Pancreas (tissue), 10 donors: Measurements from ENCODE around the gene URI1. TPM values are rescaled to one million over a fixed set of nuclear protein-coding genes. Genes with fewer than 3 reads are reported as not detected.

Experiments
- ATAC-seq, 4 donors: fragments of 200-7000 bp; cut with Tn5 transposase; one replicate each; pipeline versions ENCODE4 v1.8.0 to v1.9.1; 2020; ENCODE audit warnings: mild to moderate bottlenecking in 4 of 4, moderate library complexity in 4 of 4
- DNase-seq, 6 donors: peaks; one replicate each; pipeline ENCODE4 v3.0.0-alpha.2; 2020
- FAIRE-seq: peaks from 2 replicates; lab custom pipeline; 2012; peaks lifted over from hg19 to GRCh38; lab: Jason Lieb, UNC
- H3K27ac ChIP-seq, 4 donors: fragments of 200-600 bp; sonication (generic); 1 replicate in 3 of 4; 2 replicates in 1 of 4; pipeline versions ENCODE4 v1.5.0 to v1.8.0; 2020
- H3K27me3 ChIP-seq, 4 donors: fragments of 200-600 bp; one replicate each; pipeline ENCODE4 v1.8.0; 2021
- H3K36me3 ChIP-seq, 3 donors: fragments of 200-600 bp; sonication (generic) in 1 of 3; one replicate each; pipeline versions ENCODE4 v1.5.0 to v1.8.0; 2020 to 2021
- H3K4me1 ChIP-seq, 3 donors: fragments of 200-600 bp; one replicate each; pipeline ENCODE4 v1.8.0; 2021
- H3K4me3 ChIP-seq, 4 donors: fragments of 200-600 bp; sonication (generic) in 2 of 4; one replicate each; pipeline versions ENCODE4 v1.5.0 to v1.8.0; 2020 to 2021
- H3K9me3 ChIP-seq, 4 donors: fragments of 200-600 bp; one replicate each; pipeline ENCODE4 v1.8.0; 2021
- WGBS, 2 donors: extraction: QIAGEN DNeasy Blood & Tissue Kit; methylation state at CpG; one replicate each; pipeline ENCODE4 v1.1.7; 2013; 5-methylcytosine and 5-hydroxymethylcytosine counted together
- intact Hi-C, 3 donors: fragments of 100-400 bp; cut with DNase I; formaldehyde crosslinking; loops; one replicate each; pipeline versions ENCODE4 v1.11.1 to v1.14.2; 2022
- polyA plus RNA-seq, 2 donors: library from polyadenylated mRNA; stranded (reverse); fragments of 200-250 nt; gene quantifications; one replicate each; pipeline ENCODE4 v1.2.3, GENCODE V29; 2013
- total RNA-seq, 6 donors: library from RNA; stranded (reverse); fragmentation: NEBNext Ultra II Directional in 4 of 6; extraction: Animal tissue kit (Norgen Biotek cat#: 25700) in 4 of 6; gene quantifications; one replicate each; pipeline versions ENCODE4 v1.2.1 to v1.2.4, GENCODE V29; 2021 to 2023
- TF ChIP-seq, protein P1 (sequence below), 4 donors: fragments of 200-600 bp; sonication (generic) in 3 of 4; IDR thresholded peaks; one replicate each; pipeline versions ENCODE4 v1.5.0 to v1.8.0; 2021; ENCODE audit warnings: antibody characterized with exemption in 4 of 4
- donor health status: healthy with polysubstance abuse.
- donor health status: DM: no; HTN: no; CAD: no; lungs with moderate emphysema.
- donor health status: DM: no; HTN: no; CAD: no.
- donor health status: control.
- donor health status: control.
- donor health status: Bipolar disorder and iron deficiency.
- donor health status: DM: yes; HTN: yes; CAD: no.
- donor health status: DM: no; HTN: no; CAD: no.
- donor health status: DM: no; HTN: no; CAD: no.
- donor health status: DM: yes; HTN: yes; CAD: no.

The URI1 gene
- total and polyA plus RNA-seq, 8 donors: 8.6 to 33.4 (median 25.0) TPM

DNA sequence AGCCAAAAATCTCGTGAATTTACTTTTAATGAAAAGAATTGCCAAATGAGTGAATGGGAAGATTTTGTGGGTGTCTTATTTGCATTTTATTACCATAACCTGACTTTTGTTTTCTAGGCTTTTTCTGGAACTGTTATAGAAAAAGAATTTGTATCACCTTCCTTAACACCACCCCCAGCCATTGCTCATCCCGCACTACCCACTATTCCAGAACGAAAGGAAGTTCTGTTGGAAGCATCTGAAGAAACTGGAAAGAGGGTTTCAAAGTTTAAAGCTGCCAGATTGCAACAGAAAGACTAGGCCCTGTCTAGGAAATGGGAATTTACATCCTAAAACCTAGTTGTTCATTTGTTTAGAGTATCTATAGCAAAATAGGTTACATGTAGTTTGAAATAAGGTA lies 72.7 kb downstream of the URI1 start:
- ATAC-seq: no peak
- Histone ChIP-seq H3K27ac (no peak overlapping the region), H3K27me3 (no peaks in the 10 kb centered on the region), H3K9me3 (no peaks in the 10 kb centered on the region), H3K4me3 (no peak overlapping the region), H3K36me3 (peaks cover 0 to 19% (median 6%) of the 10 kb centered on the region in 3 donors), H3K4me1 (no peaks in the 10 kb centered on the region)
- WGBS, 2 donors: 98 to 99% methylated on average over 3 of the region's 3 CpGs
- no peak for DNase-seq
- TF ChIP-seq, protein P1, sequence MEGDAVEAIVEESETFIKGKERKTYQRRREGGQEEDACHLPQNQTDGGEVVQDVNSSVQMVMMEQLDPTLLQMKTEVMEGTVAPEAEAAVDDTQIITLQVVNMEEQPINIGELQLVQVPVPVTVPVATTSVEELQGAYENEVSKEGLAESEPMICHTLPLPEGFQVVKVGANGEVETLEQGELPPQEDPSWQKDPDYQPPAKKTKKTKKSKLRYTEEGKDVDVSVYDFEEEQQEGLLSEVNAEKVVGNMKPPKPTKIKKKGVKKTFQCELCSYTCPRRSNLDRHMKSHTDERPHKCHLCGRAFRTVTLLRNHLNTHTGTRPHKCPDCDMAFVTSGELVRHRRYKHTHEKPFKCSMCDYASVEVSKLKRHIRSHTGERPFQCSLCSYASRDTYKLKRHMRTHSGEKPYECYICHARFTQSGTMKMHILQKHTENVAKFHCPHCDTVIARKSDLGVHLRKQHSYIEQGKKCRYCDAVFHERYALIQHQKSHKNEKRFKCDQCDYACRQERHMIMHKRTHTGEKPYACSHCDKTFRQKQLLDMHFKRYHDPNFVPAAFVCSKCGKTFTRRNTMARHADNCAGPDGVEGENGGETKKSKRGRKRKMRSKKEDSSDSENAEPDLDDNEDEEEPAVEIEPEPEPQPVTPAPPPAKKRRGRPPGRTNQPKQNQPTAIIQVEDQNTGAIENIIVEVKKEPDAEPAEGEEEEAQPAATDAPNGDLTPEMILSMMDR (IDR thresholded peaks at IDR 0.05): no peak
- no peak for FAIRE-seq
- intact Hi-C loops: no loop called here

GRCh38 chr19:30017172-30017571 lies 75.1 kb downstream of the URI1 start:
- peaks cover 0 to 6% (median 6%) of the 10 kb centered on the region in 3 donors for H3K36me3 ChIP-seq
- no peak overlapping the region for H3K27ac ChIP-seq
- H3K27me3 ChIP-seq: no peaks in the 10 kb centered on the region
- H3K4me3 ChIP-seq: no peak overlapping the region
- no peak for FAIRE-seq
- H3K4me1 ChIP-seq: no peaks in the 10 kb centered on the region
- no peak for ATAC-seq
- TF ChIP-seq, protein P1 (IDR thresholded peaks at IDR 0.05): no peak
- no peaks in the 10 kb centered on the region for H3K9me3 ChIP-seq
- DNase-seq: no peak
- intact Hi-C loops: no loop called here

DNA sequence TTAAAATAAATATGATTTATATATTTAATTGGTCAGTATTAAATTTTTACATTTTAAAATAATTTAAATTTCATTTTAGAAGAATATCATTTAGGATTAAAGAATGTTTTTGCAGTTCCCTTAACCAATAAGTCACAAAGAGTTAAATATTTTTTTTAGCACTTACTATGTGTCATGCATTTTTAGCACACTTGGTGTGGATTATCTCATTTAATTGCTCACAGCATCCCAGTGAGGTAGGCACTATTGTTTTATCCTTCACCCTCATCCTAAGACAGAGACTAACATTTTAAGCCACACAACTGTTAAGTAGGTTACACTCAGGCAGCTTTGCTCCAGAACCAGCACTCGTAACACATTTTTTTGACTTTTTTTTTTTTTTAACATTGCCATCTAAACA lies 78.2 kb downstream of the URI1 start:
- Histone ChIP-seq H3K4me1 (no peaks in the 10 kb centered on the region), H3K27me3 (no peaks in the 10 kb centered on the region), H3K27ac (no peak overlapping the region), H3K9me3 (no peaks in the 10 kb centered on the region), H3K4me3 (no peak overlapping the region), H3K36me3 (peaks cover 0 to 5% (median 4%) of the 10 kb centered on the region in 3 donors)
- WGBS, 2 donors: 97 to 99% methylated on average over 1 of the region's 1 CpG
- intact Hi-C loops: no loop called here
- no peak for DNase-seq
- TF ChIP-seq, protein P1 (IDR thresholded peaks at IDR 0.05): no peak
- no peak for FAIRE-seq
- ATAC-seq: no peak

GRCh38 chr19:30022659-30023058 lies 80.6 kb downstream of the URI1 start:
- Histone ChIP-seq H3K27me3 (no peaks in the 10 kb centered on the region), H3K4me1 (no peaks in the 10 kb centered on the region), H3K4me3 (no peak overlapping the region), H3K27ac (no peak overlapping the region), H3K36me3 (no peaks in the 10 kb centered on the region), H3K9me3 (no peaks in the 10 kb centered on the region)
- DNase-seq: no peak
- WGBS, 2 donors: 98 to 100% methylated on average over 1 of the region's 1 CpG
- TF ChIP-seq, protein P1 (IDR thresholded peaks at IDR 0.05): no peak
- intact Hi-C loops: no loop called here
- ATAC-seq: no peak
- peak; percentile 74 for FAIRE-seq

DNA sequence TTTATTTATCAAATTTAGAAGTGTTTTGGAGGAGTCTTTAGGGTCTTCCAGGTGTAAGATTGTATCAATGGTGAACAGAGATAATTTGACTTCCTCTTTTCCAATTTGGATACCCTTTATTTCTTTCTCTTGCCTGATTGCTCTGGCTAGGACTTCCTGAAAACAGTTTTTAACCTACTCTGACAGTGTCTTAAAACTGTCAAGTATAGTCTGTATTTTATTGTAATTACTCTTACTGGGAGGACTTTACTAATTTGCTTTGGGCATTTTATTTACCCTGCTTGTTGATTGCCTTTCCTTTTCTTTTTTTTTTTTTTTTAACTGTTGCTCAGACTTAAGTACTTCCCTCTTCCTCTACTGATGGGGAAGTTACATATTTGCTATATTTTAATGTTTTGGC lies 81.3 kb downstream of the URI1 start:
- TF ChIP-seq, protein P1 (IDR thresholded peaks at IDR 0.05): no peak
- DNase-seq (no peak), ATAC-seq (no peak), FAIRE-seq (no peak)
- H3K36me3 ChIP-seq: no peaks in the 10 kb centered on the region
- no peak overlapping the region for H3K27ac ChIP-seq
- intact Hi-C loops: no loop called here
- H3K9me3 ChIP-seq: no peaks in the 10 kb centered on the region
- no peak overlapping the region for H3K4me3 ChIP-seq
- no peaks in the 10 kb centered on the region for H3K27me3 ChIP-seq
- no peaks in the 10 kb centered on the region for H3K4me1 ChIP-seq
